ENCODE results near the gene LRP4. TPM values are rescaled to one million over a fixed set of nuclear protein-coding genes. Genes with fewer than 3 reads are reported as not detected.

Gene LRP4
- total RNA-seq, 2 donors from 2014 or later = 10.6 to 20.4 TPM

DNA sequence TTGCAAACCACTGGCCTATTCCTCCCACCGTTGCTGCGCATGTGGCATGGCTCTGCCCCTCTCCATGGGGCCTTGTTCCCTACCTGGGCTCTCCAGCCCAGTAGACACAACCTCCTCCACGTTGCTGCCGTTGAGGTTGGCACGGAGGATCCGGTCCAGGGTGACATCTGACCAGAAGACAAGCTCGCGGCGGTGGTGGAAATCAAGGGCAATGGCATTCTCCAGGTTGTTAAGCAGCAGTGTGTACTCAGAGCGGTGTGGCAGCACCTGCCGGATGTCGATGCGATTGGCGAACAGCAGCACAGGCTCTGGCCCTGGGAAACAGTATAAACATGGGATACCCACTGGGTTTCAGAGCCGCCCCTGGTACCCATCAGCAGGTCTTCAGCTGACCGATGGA lies 23.8 kb downstream of the LRP4 start:
- peaks cover 2 to 5% of the 10 kb centered on the region in 2 donors for H3K36me3 ChIP-seq (replicated peaks in 1 of 2; ENCODE audit: insufficient read depth in 1 of 2, low read depth in 2 of 2)
- no peak overlapping the region for H3K4me3 ChIP-seq
- ATAC-seq = no peak
- no peak overlapping the region for H3K27ac ChIP-seq
- intact Hi-C loops (cut with DNase I) = no loop called here
- WGBS, 2 donors = 83 to 91% methylated on average over 8 to 16 of the region's 16 CpGs
- no peaks in the 10 kb centered on the region for H3K9me3 ChIP-seq
- peaks cover 4% of the 10 kb centered on the region for H3K4me1 ChIP-seq
- no peak for DNase-seq
- TF ChIP-seq POLR2A (IDR thresholded peaks at IDR 0.05) = no peak
- TF ChIP-seq, protein P1, sequence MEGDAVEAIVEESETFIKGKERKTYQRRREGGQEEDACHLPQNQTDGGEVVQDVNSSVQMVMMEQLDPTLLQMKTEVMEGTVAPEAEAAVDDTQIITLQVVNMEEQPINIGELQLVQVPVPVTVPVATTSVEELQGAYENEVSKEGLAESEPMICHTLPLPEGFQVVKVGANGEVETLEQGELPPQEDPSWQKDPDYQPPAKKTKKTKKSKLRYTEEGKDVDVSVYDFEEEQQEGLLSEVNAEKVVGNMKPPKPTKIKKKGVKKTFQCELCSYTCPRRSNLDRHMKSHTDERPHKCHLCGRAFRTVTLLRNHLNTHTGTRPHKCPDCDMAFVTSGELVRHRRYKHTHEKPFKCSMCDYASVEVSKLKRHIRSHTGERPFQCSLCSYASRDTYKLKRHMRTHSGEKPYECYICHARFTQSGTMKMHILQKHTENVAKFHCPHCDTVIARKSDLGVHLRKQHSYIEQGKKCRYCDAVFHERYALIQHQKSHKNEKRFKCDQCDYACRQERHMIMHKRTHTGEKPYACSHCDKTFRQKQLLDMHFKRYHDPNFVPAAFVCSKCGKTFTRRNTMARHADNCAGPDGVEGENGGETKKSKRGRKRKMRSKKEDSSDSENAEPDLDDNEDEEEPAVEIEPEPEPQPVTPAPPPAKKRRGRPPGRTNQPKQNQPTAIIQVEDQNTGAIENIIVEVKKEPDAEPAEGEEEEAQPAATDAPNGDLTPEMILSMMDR (IDR thresholded peaks at IDR 0.05) = no peak
- no peaks in the 10 kb centered on the region for H3K27me3 ChIP-seq

DNA sequence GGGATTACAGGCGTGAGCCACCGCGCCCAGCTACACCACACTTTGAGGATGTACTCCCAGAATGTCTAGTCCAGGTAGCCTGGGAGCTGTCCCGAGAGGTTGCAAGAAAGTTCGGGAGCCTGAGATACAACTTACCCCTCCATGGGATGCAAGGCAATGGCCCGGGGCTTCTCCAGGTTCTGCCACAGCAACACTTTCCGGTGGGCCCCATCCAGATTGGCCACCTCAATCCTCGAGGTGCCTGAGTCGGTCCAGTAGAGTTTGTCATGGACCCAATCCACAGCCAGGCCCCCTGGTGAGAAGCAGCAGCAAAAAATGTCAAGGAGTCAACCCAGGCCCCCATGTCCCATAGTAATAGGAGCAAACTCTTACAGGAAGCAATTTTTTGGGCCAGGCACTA lies 25.5 kb downstream of the LRP4 start:
- H3K36me3 ChIP-seq (replicated peaks in 1 of 2; ENCODE audit: insufficient read depth in 1 of 2, low read depth in 2 of 2) = peaks cover 0 to 5% of the 10 kb centered on the region in 2 donors
- ATAC-seq (no peak), DNase-seq (no peak)
- H3K4me3 ChIP-seq = no peak overlapping the region
- peaks cover 4% of the 10 kb centered on the region for H3K4me1 ChIP-seq
- WGBS, 2 donors = 87 to 89% methylated on average over 6 to 9 of the region's 9 CpGs
- H3K27me3 ChIP-seq = no peaks in the 10 kb centered on the region
- intact Hi-C loops (cut with DNase I) = no loop called here
- no peaks in the 10 kb centered on the region for H3K9me3 ChIP-seq
- TF ChIP-seq, protein P1 (IDR thresholded peaks at IDR 0.05) = no peak
- no peak for TF ChIP-seq POLR2A (IDR thresholded peaks at IDR 0.05)
- no peak overlapping the region for H3K27ac ChIP-seq

DNA sequence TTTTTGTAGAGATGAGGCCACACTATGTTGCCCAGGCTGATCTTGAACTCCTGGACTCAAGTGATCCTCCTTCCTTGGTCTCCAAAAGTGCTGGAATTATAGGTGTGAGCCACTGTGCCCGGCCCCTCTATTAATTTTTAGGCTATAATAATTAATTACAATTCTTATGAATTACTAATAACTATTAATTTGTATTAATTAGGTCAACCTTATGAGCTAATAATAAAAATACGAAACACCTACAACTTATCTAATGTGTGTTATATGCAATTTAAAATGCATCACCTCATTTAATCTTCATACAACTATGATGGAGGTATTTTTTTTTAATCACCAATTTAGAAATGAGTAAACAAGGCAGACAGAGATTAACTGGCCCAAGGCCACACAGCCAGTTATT lies 26.2 kb downstream of the LRP4 start:
- TF ChIP-seq, protein P1 (IDR thresholded peaks at IDR 0.05) = no peak
- no peak for TF ChIP-seq POLR2A (IDR thresholded peaks at IDR 0.05)
- 78 to 91% methylated on average over 2 of the region's 2 CpGs for whole genome bisulfite sequencing, 2 donors

DNA sequence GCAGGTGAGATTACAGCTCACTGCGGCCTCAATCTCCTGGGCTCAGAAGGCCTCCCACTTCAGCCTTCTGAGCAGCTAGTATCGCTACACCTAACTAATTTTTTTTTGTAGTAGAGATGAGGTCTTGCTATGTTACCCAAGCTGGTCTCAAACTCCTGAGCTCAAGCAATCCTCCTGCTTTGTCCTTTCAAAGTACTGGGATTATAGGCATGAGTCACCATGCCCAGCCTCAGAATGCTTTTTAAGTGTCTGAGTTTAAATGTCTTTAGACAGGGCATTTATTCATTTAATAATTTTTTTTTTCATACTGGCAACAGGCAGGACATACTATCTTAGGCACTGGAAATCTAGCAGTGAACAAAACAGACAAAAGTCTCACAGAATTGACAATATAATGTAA lies 27.7 kb downstream of the LRP4 start:
- Histone ChIP-seq H3K4me3 (no peak overlapping the region), H3K27ac (no peak overlapping the region), H3K36me3 (replicated peaks in 1 of 2; ENCODE audit: insufficient read depth in 1 of 2, low read depth in 2 of 2) (peaks cover 5 to 6% of the 10 kb centered on the region in 2 donors), H3K9me3 (no peaks in the 10 kb centered on the region), H3K4me1 (peaks cover 1% of the 10 kb centered on the region), H3K27me3 (no peaks in the 10 kb centered on the region)
- TF ChIP-seq, protein P1 (IDR thresholded peaks at IDR 0.05) = no peak
- TF ChIP-seq POLR2A (IDR thresholded peaks at IDR 0.05) = no peak
- intact Hi-C loops (cut with DNase I) = no loop called here
- ATAC-seq (no peak), DNase-seq (no peak)
- 94 to 95% methylated on average over 2 of the region's 2 CpGs for WGBS, 2 donors

More for the DNA sequence above, 26.2 kb downstream of the LRP4 start:
- peaks cover 0 to 5% of the 10 kb centered on the region in 2 donors for H3K36me3 ChIP-seq (replicated peaks in 1 of 2; ENCODE audit: insufficient read depth in 1 of 2, low read depth in 2 of 2)
- H3K27me3 ChIP-seq = no peaks in the 10 kb centered on the region
- no peaks in the 10 kb centered on the region for H3K9me3 ChIP-seq
- H3K27ac ChIP-seq = no peak overlapping the region
- no peak overlapping the region for H3K4me3 ChIP-seq
- DNase-seq = no peak
- no peak for ATAC-seq
- intact Hi-C loops (cut with DNase I) = no loop called here
- peaks cover 4% of the 10 kb centered on the region for H3K4me1 ChIP-seq

Data from body of pancreas (tissue), 4 donors.